ENCODE measurements around the gene ZNF593.

DNA sequence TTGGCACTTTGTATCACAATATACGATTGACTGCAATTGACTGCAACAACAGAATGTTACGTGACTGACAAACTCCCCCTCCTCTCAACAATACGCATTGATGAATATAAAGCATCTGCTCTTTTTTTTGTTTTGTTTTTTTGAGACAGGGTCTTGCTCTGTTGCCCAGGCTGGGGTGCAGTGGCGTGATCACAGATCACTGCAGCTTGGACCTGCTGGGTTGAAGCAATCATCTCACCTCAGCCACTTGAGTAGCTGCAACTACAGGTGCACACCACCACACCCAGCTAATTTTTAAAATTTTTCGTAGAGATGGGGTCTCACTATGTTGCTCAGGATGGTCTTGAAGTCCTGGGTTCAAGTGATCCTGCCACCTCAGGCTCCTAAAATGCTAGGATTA is 43.0 kb downstream of the ZNF593 start:
- TF ChIP-seq, protein P1, sequence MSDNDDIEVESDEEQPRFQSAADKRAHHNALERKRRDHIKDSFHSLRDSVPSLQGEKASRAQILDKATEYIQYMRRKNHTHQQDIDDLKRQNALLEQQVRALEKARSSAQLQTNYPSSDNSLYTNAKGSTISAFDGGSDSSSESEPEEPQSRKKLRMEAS (IDR thresholded peaks at IDR 0.05) = no peak
- TF ChIP-seq EP300 (IDR thresholded peaks at IDR 0.05; ENCODE audit: borderline replicate concordance) (no peak), TAF1 (IDR thresholded peaks at IDR 0.05; ENCODE audit: low read depth) (no peak), EGR1 (IDR thresholded peaks at IDR 0.05) (no peak), TEAD4 (IDR thresholded peaks at IDR 0.05) (no peak), USF1 (IDR thresholded peaks at IDR 0.05) (no peak), CREB1 (IDR thresholded peaks at IDR 0.05; ENCODE audit: low read depth) (no peak), YY1 (IDR thresholded peaks at IDR 0.05; ENCODE audit: low read depth) (no peak), REST (IDR thresholded peaks at IDR 0.05; ENCODE audit: low read depth) (no peak), RAD21 (IDR thresholded peaks at IDR 0.05; ENCODE audit: low read depth) (no peak)
